GM21737 (cell line): ENCODE results near the gene CARNS1.
"Not testable (repeated sequence)": the region's sequence is repeated elsewhere in the genome, so short reads cannot be mapped to it uniquely, and the experiment has no call there.

ENCODE experiments used
- ATAC-seq: cut with Tn5 transposase; IDR thresholded peaks from one replicate; pipeline ENCODE4 v1.9.1; 2021; ENCODE audit warnings: mild to moderate bottlenecking, moderate library complexity; ENCODE audit not compliant: unreplicated experiment

Gene CARNS1

DNA sequence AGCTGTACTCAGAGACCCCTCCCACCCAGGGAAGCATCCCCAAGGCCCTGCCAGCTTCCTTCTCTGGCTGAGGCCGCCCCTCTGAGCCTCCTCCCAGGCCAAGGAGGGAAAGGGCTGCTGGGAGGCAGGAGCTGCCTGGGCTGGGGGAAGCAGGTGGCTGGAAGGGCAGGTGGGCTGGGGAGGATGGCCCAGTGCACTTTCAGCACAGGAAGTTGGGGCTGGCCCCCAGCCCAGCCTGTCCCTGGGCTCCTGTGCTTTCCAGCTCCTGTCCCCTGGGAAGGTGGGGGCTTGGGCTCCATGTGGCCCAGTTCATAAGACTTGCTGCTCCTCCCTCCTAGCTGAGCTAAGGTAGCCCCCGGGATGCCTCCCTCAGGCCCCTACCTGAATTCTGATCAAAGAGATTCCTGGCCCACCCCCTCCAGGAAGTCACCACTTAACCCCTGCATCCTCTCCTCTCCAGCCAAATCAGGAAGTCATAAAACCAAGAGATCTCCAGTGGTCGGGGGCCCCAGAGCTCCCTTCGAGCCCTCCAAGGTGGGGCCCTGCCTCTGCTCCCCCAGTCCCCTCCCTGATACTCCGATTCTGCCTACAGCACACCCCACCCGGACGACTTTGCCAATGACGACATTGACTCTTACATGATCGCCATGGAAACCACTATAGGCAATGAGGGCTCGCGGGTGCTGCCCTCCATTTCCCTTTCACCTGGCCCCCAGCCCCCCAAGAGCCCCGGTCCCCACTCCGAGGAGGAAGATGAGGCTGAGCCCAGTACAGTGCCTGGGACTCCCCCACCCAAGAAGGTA, 18.7 kb upstream of the CARNS1 start:
- no peak for ATAC-seq

DNA sequence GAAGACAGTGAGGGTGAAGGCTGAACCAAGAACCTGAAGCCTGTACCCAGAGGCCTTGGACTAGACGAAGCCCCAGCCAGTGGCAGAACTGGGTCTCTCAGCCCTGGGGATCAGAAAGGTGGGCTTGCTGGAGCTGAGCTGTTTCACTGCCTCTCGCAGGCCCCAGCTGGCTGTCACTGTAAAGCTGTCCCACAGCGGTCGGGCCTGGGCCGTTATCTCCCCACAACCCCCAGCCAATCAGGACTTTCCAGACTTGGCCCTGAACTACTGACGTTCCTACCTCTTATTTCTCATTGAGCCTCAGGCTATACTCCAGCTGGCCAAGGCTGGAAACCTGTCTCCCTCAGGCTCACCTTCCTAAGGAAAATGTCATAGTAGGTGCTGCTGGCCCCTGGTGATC, 17.9 kb upstream of the CARNS1 start:
- ATAC-seq = no peak

DNA sequence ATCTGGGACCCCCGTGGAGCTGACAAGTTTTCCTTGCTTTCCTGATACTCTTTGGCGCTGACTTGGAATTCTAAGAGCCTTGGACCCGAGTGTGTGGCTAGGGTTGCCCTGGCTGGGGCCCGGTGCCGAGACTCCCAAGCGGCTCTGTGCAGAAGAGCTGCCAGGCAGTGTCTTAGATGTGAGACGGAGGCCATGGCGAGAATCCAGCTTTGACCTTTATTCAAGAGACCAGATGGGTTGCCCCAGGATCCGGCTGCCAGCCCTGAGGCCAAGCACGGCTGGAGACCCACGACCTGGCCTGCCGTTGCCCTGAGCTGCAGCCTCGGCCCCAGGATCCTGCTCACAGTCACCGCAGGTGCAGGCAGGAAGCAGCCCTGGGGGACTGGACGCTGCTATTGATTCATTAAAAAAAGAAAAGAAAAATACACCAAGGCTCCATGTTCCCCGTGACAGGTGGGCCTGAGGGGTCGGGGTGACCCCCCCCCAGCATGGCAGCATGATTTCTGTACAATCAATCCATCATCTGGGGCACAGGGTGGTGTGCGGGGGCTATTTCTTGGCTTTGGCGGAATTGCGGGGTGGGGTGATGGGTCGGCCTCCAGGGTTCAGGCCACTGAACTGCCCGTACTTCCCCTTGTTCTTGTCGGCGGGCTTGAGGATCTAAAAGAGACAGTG, 17.4 kb upstream of the CARNS1 start:
- no peak for ATAC-seq

DNA sequence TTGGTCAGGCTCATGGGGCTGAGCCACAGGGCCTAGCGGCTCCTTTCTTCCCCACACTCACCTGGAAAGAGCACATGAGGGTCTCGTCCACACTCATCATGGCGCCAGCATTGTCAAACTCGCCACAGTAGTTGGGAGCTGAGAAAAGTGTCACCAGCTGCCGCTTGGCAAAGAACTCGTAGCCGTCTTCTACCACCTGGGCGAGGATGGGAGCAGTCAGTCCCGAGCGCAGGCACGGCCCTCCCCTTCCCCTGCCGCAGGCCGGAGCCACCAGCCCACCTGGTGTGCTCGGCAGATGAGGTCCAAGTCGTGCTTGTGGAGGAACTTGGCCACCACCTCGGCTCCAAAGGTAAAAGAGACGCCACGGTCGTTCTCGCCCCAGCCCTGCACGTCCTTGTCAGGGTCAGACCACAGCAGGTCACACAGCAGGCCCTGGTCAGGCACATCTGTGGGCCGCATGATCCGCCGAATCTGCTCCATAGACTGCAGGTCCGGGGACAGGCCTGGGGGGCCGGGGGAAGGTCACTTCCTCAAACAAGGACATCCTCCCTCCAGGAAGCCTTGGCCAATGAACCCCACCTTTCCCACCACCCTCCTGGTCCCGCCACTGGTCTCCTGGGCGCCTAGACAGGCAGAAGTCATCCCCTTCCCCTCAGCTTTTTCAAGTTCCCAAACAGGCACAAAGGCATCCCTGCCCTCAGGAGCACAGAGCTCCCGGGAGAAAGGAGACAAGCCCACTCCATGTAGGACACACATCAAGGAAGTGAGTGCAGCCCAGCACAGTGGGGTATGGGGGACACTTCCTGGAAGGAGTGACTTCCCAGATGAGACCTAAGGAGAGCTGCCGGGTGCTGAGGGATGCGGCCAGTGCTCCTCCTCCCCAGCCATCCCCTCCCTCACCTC, 16.6 kb upstream of the CARNS1 start:
- ATAC-seq = no peak

DNA sequence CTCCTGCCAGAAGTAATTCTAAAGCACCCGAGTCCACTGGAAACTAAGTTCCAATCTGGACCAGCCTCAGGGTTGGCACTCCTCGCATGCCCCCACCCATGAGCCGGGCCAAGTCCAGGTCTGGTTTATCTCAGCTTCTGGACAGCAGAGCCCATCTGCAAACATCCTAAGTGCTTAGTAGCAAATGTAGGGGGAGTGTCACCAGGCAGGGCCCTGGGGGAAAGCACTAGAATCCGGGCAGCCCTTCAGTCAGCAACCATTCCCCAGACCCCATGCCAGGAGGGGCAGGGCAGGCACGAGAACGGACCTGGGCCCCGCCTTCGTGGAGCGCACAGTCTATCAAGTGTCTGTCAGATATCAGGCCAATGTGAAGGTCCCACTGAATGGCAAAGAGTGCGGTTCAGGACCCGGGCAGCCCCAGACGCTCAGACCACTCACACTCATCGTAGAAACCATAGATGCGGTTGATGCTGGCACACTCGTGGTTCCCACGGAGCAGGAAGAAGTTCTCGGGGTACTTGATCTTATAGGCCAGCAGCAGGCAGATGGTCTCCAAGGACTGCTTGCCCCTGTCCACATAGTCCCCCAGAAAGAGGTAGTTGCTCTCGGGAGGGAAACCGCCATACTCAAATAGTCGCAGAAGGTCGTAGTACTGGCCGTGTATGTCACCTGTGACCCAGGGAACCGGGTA, 15.1 kb upstream of the CARNS1 start:
- ATAC-seq = no peak

DNA sequence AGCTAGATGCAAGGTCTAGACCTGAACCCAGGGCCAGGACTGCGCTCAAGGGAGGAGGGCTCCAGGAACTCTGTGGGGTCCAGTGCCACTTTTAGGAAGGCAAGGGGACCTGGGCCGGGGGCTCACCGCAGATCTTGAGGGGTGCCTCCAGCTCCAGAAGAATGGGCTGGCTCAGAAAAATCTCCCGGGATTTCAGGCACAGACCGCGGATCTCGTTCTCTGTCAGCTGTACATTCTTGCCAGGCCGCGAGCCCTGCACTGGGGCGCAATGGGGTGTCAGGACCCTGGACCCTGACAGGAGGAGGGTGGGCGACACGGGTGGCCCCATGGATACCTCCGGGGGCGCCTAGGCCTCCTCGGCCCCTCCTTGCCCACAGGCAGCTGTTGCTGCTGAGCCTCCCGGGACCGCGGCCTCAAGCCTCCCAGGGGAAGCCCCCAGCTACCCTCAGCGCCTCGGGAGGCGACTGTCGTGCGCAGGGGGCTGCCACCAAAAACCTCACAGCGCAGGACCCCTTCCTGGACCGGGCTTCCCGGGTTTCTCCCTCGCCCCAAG, 14.5 kb upstream of the CARNS1 start:
- ATAC-seq = peak; percentile 16

DNA sequence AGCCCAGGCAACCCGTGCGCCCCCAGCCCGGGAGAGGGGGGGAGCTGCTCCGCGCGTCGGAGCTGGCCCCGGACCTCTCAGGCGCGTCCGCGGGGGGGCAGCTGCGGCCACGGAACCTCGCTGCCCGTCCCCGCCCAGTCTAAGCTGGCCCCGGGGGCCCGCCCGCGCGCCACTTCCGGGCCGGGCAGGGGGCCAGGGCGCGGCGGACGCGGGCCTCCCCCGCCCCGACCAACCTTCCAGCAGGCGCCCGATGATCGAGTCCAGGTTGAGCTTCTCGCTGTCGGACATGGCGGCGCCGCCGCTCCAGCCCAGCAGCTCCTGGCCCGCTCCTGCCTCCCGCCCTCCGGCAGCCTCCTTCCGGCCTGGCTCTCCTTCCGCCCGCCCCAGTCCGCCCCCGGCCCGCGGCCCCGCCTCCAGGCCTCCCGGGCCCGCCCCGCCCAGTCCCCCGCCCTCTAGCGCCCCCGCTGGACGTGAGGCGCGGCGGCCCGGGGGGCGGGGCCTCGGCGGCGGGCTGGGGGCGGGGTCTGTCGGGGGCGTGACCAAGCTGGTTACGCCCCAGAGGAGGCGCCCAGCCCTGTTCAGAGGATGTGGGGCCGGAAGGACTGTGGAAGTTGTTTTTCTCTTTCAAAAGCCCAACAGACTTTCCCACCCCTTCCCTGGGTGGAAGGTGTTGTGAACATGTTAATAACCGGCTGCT, 13.8 kb upstream of the CARNS1 start, which contains the start of gene PPP1CA:
TSS of gene PPP1CA (minus strand) at position 364 of the 697 bp plus-strand sequence. CDS start at position 288, 76 bp downstream.
- ATAC-seq = peak; percentile 61

DNA sequence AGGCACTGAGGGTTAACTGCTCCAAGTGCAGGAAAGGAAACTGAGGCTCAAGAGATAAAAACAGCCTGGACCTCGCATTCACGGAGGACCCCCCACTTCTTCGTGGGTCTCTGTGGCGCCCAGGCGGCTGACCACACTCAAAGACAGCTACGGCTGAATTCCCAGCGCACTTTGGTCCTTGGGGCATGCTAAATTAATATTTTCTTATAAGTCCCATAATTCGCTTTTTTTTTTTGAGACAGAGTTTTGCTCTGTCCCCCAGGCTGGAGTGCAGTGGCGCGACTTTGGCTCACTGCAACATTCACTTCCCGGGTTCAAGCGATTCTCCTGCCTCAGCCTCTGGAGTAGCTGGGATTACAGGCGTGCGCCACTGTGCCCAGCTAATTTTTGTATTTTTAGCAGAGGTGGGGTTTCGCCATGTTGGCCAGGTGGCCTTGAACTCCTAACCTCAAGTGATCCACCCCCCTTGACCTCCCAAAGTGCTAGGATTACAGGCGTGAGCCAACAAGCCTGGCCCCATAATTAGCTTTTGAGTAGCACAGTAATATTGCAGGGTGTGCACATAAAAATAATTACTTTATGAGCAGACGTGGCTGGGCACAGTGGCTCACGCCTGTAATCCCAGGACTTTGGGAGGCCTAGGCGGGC, 13.2 kb upstream of the CARNS1 start:
- ATAC-seq = not testable (repeated sequence)

DNA sequence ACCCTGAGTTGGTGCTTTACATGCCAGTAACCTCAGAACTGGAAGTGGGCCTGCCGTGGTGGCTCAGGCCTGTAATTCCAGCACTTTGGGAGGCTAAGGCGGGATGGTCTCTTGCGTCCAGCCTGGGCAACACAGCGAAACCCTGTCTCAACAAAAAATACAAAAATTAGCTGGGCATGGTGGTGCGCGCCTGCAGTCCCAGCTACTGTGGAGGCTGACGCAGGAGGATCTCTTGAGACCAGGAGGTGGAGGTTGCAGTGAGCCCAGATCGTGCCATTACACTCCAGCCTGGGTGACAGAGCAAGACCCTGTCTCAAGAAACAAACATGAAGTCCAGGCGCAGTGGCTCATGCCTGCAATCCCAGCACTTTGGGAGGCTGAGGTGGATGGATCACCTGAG, 12.4 kb upstream of the CARNS1 start:
- ATAC-seq = not testable (repeated sequence)

DNA sequence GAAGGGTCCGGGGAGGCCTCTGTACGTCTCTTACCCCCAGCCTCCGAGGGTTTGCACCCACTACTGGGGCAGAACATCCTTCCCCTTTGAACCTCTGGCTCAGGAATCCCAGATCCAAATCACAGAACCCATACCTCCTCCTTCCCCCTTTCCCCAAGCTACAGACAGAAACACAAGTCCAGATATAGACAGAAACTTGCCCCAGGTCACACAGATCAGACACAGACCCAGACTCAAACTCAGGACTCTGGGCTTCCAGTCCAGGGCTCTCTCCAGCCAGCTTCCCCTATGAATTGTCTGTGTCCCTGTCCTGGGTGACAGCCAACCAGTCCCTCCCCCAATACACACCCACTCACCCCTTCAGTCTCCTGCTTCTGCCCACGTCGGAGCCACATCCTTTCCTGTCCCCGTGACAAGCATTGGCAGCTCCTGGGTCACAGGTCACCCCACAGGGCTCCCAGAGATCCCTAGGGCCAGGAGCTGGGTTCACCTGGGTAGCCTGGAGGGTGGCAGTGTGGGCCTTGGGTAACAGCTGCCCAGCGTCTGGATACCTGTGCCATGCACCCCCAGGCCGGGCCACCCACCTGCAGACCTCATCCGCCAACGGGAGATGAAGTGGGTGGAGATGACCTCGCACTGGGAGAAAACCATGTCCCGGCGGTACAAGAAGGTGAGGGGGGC, 10.8 kb upstream of the CARNS1 start:
- ATAC-seq = no peak

DNA sequence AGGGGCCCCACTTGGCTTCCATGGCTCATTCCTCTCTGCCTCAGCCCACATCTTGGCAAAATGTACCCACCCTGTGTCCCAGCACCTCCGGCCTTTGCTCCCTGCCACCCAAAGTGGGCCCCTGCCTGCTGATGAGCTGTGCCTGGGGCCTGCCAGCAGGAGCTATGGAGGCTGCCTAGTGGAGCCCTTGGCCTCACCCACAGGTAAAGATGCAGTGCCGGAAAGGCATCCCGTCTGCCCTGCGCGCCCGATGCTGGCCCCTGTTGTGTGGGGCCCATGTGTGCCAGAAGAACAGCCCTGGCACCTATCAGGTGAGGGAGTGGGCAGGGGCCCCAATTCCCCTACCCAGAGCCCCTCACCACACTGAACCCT, 10.3 kb upstream of the CARNS1 start:
- no peak for ATAC-seq

DNA sequence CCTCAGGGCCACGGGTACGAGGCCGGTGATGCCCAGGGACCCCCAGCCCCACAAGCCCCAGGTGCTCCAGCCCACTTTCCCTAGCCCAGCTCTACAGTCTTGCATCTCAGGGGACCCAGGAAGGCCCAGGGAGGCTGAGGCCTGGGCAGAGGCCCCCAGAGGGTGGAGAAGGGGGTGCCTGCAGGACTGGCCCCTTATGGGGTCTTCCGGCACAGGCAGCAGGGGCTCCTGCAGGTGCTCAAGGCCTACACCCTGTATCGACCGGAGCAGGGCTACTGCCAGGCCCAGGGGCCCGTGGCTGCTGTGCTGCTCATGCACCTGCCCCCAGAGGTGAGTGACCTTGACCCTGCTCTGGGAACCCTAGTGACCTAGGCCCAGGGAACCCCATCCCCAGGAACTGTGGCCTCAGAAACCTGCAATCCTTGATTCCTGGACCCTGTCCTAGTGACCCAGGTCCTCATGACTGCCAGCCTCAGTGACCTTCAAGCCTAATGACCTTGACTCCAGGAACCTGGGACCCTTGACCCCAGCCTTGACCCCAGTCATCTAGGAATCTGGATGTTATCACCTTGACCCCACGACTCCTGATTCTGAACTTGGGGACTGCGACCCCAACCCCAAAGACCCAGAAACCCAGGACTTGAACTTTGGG, 9.7 kb upstream of the CARNS1 start:
- no peak for ATAC-seq

DNA sequence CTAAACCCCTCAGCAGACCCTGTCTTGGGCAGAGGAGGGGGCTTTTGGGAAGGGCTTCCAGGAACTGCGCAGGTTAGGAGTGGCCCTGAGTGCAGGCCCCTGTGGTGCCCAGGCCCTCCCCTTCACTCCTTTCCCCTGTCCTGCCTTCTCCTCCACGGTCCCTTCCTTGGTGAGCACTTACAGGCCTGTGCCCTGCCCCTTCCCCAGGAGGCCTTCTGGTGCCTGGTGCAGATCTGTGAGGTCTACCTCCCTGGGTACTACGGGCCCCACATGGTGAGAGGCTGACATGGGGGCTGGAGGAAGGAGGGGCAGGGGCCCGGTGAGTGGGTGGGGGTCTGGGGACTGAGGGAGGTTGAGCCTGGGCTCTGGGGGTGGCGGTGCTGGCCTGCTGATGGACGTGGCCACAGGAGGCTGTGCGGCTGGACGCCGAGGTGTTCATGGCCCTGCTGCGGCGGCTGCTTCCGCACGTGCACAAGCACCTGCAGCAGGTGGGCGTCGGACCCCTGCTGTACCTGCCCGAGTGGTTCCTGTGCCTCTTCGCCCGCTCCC, 9.0 kb upstream of the CARNS1 start:
- ATAC-seq = no peak

DNA sequence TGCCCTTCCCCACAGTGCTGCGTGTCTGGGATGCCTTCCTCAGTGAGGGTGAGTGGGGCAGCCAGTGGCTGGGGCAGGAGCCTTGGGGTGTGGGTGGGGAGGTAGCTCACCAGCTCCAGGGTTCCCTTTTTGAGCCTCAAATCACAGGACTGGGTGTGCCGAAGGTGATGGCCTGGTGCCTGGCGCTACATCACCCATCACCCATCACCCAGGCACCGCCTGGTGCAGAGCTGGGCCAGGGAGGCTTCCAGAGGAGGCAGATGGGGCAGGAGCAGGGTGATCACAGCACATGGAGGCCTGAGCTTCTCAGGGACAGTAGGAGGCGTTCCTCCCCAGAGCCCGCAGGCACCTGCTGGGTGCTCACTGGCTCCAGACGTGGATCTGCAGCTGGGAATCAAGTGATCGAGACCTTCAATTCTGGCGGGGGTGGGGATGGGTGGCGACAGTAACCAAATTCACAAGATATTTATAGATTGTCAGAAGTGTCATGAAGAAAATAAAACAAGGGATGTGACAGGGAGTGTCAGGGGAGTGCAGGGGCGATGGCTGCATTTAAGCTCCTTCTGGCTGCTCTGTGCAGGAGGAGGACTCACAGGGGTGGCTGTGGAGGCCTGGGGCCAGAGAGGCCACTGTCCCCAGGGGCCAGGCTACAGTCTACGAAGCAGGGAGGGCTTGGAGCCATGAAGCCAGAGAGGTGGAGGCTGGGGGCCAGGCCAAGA, 8.3 kb upstream of the CARNS1 start:
- ATAC-seq = no peak

DNA sequence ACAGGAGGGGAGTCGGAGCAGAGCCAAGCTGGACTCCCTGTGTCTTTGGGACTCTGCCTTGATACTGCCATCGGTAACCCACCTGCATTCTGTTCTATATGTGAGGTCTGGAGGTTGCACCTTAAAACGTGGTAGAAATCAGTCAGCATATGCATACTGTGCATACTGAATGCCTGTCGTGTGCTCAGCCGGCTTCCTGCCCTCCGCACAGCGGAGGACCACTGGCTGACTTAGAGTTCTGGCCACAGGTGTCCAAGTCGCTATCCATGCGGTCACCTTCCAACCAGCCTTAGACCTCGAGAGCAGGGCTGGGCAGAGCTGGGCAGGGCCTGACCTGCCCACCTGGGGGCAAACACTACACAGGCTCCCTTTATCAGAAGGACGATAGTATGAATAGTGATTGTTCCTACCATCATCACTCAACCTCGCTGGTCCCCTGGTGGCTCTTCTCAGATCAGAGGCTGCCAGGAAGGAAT, 7.8 kb upstream of the CARNS1 start:
- no peak for ATAC-seq

DNA sequence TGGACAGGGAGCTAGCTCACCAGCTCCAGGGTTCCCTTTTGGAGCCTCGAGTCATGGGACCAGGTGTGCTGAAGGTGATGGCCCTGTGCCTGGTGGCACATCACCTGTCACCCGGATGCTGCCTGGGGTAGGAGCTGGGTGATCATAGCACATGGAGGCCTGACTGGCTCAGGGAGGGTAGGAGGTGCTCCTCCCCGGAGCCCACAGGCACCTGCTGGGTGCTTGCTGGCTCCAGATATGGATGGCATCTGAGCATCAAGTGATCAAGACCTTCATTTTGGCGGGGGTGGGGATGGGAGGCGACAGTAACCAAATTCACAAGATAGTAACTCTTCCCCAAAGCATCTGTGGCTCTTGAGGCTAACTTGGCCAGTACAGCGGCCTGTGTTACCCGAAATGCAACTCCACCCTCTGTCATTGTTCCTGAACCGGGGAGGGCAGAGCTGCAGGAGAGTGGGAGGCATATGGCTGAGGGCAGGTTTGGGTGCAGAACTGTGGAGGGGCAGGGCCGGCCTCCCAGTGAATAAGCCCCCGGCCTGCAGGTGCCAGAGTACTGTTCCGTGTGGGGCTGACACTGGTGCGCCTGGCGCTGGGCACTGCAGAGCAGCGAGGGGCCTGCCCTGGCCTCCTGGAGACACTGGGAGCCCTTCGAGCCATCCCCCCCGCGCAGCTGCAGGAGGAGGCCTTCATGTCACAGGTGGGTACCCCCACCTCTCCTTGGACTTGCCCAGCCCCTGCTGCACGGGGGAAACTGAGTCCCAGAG, 6.9 kb upstream of the CARNS1 start:
- no peak for ATAC-seq
